GM12865 (cell line): ENCODE data around the gene BMP5.

Experiments
- DNase-seq: peaks from one replicate; pipeline ENCODE4 v3.0.0; 2010; ENCODE audit warnings: low read depth
- H3K4me3 ChIP-seq: 2 replicates; pipeline ENCODE4 v1.5.1; 2011; ENCODE audit warnings: mild to moderate bottlenecking, low read depth, low read length, control low read depth
- TF ChIP-seq, protein P1 (sequence below): IDR thresholded peaks from 2 replicates; pipeline ENCODE4 v1.5.1; 2011; ENCODE audit warnings: low read length, control low read depth, low read depth, inconsistent platforms; ENCODE audit not compliant: insufficient read depth; ENCODE audit errors: missing control alignments

The BMP5 gene

GRCh38 chr6:55892749-55893357 lies 17.5 kb upstream of the BMP5 start:
- no peak overlapping the region for H3K4me3 ChIP-seq
- DNase-seq: no peak

GRCh38 chr6:55888917-55889316 lies 13.5 kb upstream of the BMP5 start:
- DNase-seq: peak; percentile 17
- H3K4me3 ChIP-seq: no peak overlapping the region
- TF ChIP-seq, protein P1, sequence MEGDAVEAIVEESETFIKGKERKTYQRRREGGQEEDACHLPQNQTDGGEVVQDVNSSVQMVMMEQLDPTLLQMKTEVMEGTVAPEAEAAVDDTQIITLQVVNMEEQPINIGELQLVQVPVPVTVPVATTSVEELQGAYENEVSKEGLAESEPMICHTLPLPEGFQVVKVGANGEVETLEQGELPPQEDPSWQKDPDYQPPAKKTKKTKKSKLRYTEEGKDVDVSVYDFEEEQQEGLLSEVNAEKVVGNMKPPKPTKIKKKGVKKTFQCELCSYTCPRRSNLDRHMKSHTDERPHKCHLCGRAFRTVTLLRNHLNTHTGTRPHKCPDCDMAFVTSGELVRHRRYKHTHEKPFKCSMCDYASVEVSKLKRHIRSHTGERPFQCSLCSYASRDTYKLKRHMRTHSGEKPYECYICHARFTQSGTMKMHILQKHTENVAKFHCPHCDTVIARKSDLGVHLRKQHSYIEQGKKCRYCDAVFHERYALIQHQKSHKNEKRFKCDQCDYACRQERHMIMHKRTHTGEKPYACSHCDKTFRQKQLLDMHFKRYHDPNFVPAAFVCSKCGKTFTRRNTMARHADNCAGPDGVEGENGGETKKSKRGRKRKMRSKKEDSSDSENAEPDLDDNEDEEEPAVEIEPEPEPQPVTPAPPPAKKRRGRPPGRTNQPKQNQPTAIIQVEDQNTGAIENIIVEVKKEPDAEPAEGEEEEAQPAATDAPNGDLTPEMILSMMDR: no peak

More at GRCh38 chr6:55892749-55893357, 17.5 kb upstream of the BMP5 start:
- TF ChIP-seq, protein P1: no peak

DNA sequence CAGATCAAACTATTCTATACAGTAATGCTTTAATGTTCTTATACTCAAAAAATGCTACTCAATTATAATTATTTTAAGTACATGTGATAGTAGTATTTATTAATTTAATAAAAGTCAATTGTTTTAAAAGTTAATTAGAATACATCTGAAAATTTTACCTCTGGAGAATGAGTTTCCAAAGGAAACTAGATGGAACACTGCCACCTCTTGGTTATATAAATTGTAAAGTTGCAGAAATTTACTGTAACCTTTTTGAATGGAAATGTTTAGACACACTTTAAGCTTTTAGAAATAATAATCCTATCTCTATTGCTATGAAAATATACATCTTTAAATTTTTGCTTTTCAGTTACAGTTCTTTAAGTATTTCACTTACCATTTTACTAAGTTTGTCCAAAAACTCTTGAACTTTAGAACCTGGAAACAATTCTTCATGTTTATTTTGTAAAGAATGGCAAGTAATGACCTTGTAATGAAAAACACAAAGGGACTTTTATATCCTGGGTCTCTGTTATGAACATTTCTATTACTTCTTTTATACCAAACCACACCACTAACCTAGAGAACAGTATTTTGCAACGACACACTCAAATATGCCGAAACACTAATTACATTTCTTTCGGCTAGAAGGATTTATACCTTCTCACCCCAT lies 10.9 kb upstream of the BMP5 start:
- TF ChIP-seq, protein P1: no peak
- H3K4me3 ChIP-seq: no peak overlapping the region
- DNase-seq: peak; percentile 10

DNA sequence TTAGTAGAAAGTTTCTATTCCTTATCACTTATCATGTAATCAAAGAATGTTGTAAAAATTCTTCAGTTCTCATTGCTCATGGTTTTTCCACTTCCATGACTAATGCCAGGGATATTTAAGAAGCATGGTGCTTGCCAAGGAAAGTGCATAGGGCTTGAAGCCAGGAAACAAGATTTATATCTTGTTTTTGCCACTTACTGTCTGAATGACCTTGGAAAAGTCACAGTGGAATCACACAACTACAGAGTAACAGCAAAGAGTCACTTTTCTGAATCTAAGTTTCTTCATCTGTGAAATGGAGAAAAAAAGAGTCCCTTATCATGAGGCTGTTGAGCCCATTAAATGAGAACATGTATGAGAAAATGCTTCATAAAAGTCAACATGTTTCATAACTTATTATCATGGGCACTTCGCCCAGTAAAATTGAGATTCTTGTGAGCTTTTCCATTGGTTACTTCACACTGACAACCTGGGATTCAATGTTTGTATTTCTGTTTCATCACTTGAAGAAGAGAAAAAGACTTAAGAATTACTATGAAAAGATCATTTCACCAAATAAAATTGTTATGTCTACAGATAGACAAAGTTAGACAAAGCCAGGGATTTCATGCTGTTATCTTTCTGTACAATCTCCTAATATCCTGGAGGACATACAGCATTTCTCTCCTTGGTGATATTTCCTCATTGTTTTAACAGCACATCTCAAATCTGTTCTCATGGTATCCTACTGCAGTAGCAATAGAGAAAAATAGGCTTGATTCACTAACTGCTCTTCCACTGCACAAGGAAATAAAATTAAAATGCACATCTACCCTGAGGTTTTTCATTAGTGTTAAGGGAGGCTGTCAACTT lies 7.6 kb upstream of the BMP5 start:
- DNase-seq: no peak
- TF ChIP-seq, protein P1: no peak
- H3K4me3 ChIP-seq: no peak overlapping the region

- TF ChIP-seq, protein P1: no peak
- H3K4me3 ChIP-seq: no peak overlapping the region
- DNase-seq: no peak
These were observed 1.9 kb upstream of the BMP5 start for GRCh38 chr6:55877283-55877682.

- DNase-seq: no peak
- no peak overlapping the region for H3K4me3 ChIP-seq
These were observed 1.1 kb downstream of the BMP5 start for GRCh38 chr6:55874316-55874715.

More at GRCh38 chr6:55874316-55874715, 1.1 kb downstream of the BMP5 start:
- TF ChIP-seq, protein P1: no peak
